H1 (cell line): Measurements from ENCODE around the gene PRKN. TPM values are rescaled to one million over a fixed set of nuclear protein-coding genes. Genes with fewer than 3 reads are reported as not detected.
"Not testable (repeated sequence)": the region's sequence is repeated elsewhere in the genome, so short reads cannot be mapped to it uniquely, and the experiment has no call there.

Source experiments
- CTCF ChIA-PET: fragments of 300-600 bp; sonication (Branson Sonifier 250); formaldehyde crosslinking; loops from one replicate; lab custom pipeline; 2021; ENCODE audit not compliant: partially characterized antibody; lab: Charles Lee
- POLR2A ChIA-PET: fragments of 300-600 bp; sonication (Branson Sonifier 250); formaldehyde crosslinking; loops from one replicate; lab custom pipeline; 2021; ENCODE audit warnings: inconsistent platforms; ENCODE audit not compliant: partially characterized antibody; lab: Charles Lee
- DNase-seq, 2 experiments: peaks; one replicate each; pipeline versions ENCODE4 v3.0.0 to v3.0.0-alpha.2; 2010 to 2022; ENCODE audit warnings: low spot score in 2 of 2, low read depth in 1 of 2, mixed read lengths in 1 of 2
- FAIRE-seq: peaks from 2 replicates; lab custom pipeline; 2011; peaks lifted over from hg19 to GRCh38; lab: Jason Lieb, UNC
- H2AFZ ChIP-seq: 2 replicates; pipeline ENCODE4 v1.8.1; 2012; ENCODE audit warnings: low read length, inconsistent platforms
- H2AK5ac ChIP-seq: 2 replicates; pipeline ENCODE4 v1.6.1; 2013; ENCODE audit warnings: low read depth, low read length
- H2BK120ac ChIP-seq: replicated peaks from 2 replicates; pipeline ENCODE3; 2013; ENCODE audit warnings: low read depth, low read length, inconsistent platforms
- H2BK12ac ChIP-seq: 2 replicates; pipeline ENCODE4 v1.6.1; 2013; ENCODE audit warnings: low read depth, low read length
- H2BK15ac ChIP-seq: 2 replicates; pipeline ENCODE4 v1.6.1; 2013; ENCODE audit warnings: low read length
- H2BK20ac ChIP-seq: 2 replicates; pipeline ENCODE4 v1.6.1; 2013; ENCODE audit warnings: low read length
- H2BK5ac ChIP-seq: 2 replicates; pipeline ENCODE4 v1.6.1; 2013; ENCODE audit warnings: low read depth, low read length
- H3K14ac ChIP-seq: 2 replicates; pipeline ENCODE4 v1.6.1; 2013; ENCODE audit warnings: inconsistent platforms; ENCODE audit not compliant: insufficient read length
- H3K18ac ChIP-seq: 2 replicates; pipeline ENCODE4 v1.6.1; 2013; ENCODE audit warnings: low read length; ENCODE audit errors: extremely low read depth
- H3K23ac ChIP-seq: 2 replicates; pipeline ENCODE4 v1.6.1; 2013; ENCODE audit warnings: inconsistent platforms; ENCODE audit not compliant: insufficient read length
- H3K23me2 ChIP-seq: 2 replicates; pipeline ENCODE4 v1.6.1; 2013; ENCODE audit warnings: low read depth, low read length
- H3K27ac ChIP-seq: 2 replicates; pipeline ENCODE4 v1.6.1; 2011; ENCODE audit warnings: low read depth, low read length, inconsistent platforms
- H3K27me3 ChIP-seq, 4 experiments: replicated peaks in 1 of 4; 1 replicate in 1 of 4; 2 replicates in 3 of 4; pipeline versions ENCODE4 v1.6.1 to v1.8.1; 2011 to 2013; ENCODE audit warnings: low read length in 3 of 4, mild to moderate bottlenecking in 3 of 4, inconsistent platforms in 2 of 4, mixed read lengths in 2 of 4, moderate library complexity in 1 of 4; ENCODE audit not compliant: control insufficient read depth in 3 of 4, insufficient read depth in 3 of 4; ENCODE audit errors: extremely low read depth in 1 of 4
- H3K36me3 ChIP-seq, 4 experiments: 2 replicates each; pipeline versions ENCODE4 v1.6.1 to v1.8.1; 2011 to 2013; ENCODE audit warnings: mild to moderate bottlenecking in 4 of 4, low read length in 3 of 4, moderate library complexity in 2 of 4, control low read depth in 1 of 4, inconsistent platforms in 1 of 4; ENCODE audit not compliant: insufficient read depth in 4 of 4, control insufficient read depth in 2 of 4
- H3K4ac ChIP-seq: replicated peaks from 2 replicates; pipeline ENCODE3; 2013; ENCODE audit warnings: low read length, low read depth, mixed read lengths, inconsistent platforms; ENCODE audit not compliant: insufficient read length
- H3K4me1 ChIP-seq, 4 experiments: replicated peaks in 1 of 4; 1 replicate in 1 of 4; 2 replicates in 3 of 4; pipeline versions ENCODE4 v1.6.1 to v1.8.1; 2011 to 2013; ENCODE audit warnings: low read length in 3 of 4, inconsistent platforms in 2 of 4, mixed read lengths in 1 of 4; ENCODE audit not compliant: insufficient read depth in 4 of 4, control insufficient read depth in 3 of 4
- H3K4me2 ChIP-seq, 2 experiments: 2 replicates each; pipeline versions ENCODE4 v1.6.1 to v1.8.1; 2011 to 2013; ENCODE audit warnings: low read depth in 2 of 2, low read length in 2 of 2, control low read depth in 1 of 2, inconsistent platforms in 1 of 2, mild to moderate bottlenecking in 1 of 2; ENCODE audit not compliant: insufficient read depth in 1 of 2
- H3K4me3 ChIP-seq, 4 experiments: fragments of 200-600, 300-600 bp in 1 of 4; sonication (generic), shearing (Covaris generic), sonication (Bioruptor Twin) in 1 of 4; 2 replicates each; pipeline versions ENCODE4 v1.5.1 to v1.8.1; 2011 to 2016; ENCODE audit warnings: low read length in 4 of 4, low read depth in 3 of 4, control low read depth in 2 of 4, inconsistent platforms in 2 of 4, mild to moderate bottlenecking in 2 of 4, mixed read lengths in 1 of 4, moderate library complexity in 1 of 4; ENCODE audit not compliant: insufficient read depth in 2 of 4; ENCODE audit errors: extremely low read depth in 1 of 4
- H3K56ac ChIP-seq: replicated peaks from 2 replicates; pipeline ENCODE3; 2013; ENCODE audit warnings: low read depth, mild to moderate bottlenecking, mixed read lengths, low read length, inconsistent platforms; ENCODE audit not compliant: insufficient read length
- H3K79me1 ChIP-seq: 2 replicates; pipeline ENCODE4 v1.6.1; 2013; ENCODE audit warnings: low read depth, low read length, control low read depth
- H3K79me2 ChIP-seq, 2 experiments: 2 replicates each; pipeline versions ENCODE4 v1.6.1 to v1.8.1; 2012 to 2013; ENCODE audit warnings: low read length in 2 of 2, mild to moderate bottlenecking in 2 of 2, inconsistent platforms in 1 of 2; ENCODE audit not compliant: insufficient read depth in 2 of 2, control insufficient read depth in 1 of 2
- H3K9ac ChIP-seq, 4 experiments: replicated peaks in 1 of 4; 1 replicate in 1 of 4; 2 replicates in 3 of 4; pipeline versions ENCODE4 v1.6.1 to v1.8.1; 2011 to 2013; ENCODE audit warnings: low read depth in 3 of 4, low read length in 3 of 4, control low read depth in 2 of 4, mild to moderate bottlenecking in 2 of 4, moderate library complexity in 2 of 4, inconsistent platforms in 1 of 4; ENCODE audit errors: extremely low read depth in 1 of 4
- H3K9me3 ChIP-seq, 2 experiments: 2 replicates each; pipeline versions ENCODE4 v1.6.1 to v1.8.1; 2012 to 2013; ENCODE audit warnings: mild to moderate bottlenecking in 2 of 2, moderate library complexity in 2 of 2, control low read depth in 1 of 2, inconsistent platforms in 1 of 2, low read depth in 1 of 2, low read length in 1 of 2, mixed read lengths in 1 of 2; ENCODE audit not compliant: insufficient read depth in 2 of 2
- H4K20me1 ChIP-seq, 2 experiments: replicated peaks in 1 of 2; 2 replicates each; pipeline versions ENCODE3 to v1.8.1; 2011 to 2013; ENCODE audit warnings: inconsistent platforms in 2 of 2, low read length in 2 of 2, mild to moderate bottlenecking in 1 of 2; ENCODE audit not compliant: insufficient read depth in 2 of 2, control insufficient read depth in 1 of 2
- H4K5ac ChIP-seq: 2 replicates; pipeline ENCODE4 v1.6.1; 2013; ENCODE audit warnings: low read length, low read depth, mixed read lengths, inconsistent platforms; ENCODE audit not compliant: insufficient read length
- H4K8ac ChIP-seq: 2 replicates; pipeline ENCODE4 v1.8.0; 2013; ENCODE audit warnings: mild to moderate bottlenecking, moderate library complexity, low read length, inconsistent platforms; ENCODE audit not compliant: insufficient read depth; ENCODE audit errors: extremely low read depth
- H4K91ac ChIP-seq: replicated peaks from 2 replicates; pipeline ENCODE3; 2013; ENCODE audit warnings: low read length, mixed read lengths, inconsistent platforms; ENCODE audit not compliant: insufficient read length
- WGBS, 2 experiments: shearing (Covaris generic) in 1 of 2; methylation state at CpG; one replicate each; pipeline versions ENCODE4 v1.1.6 to v1.1.7; 2013 to 2015; ENCODE audit warnings: low lambda C conversion rate in 2 of 2, mixed read lengths in 2 of 2, inconsistent platforms in 1 of 2, low coverage in 1 of 2, missing lambda C conversion rate in 1 of 2; ENCODE audit not compliant: insufficient replicate concordance in 2 of 2, insufficient coverage in 1 of 2, insufficient read length in 1 of 2; ENCODE audit errors: extremely low coverage in 1 of 2, missing lambda C conversion rate in 1 of 2; 5-methylcytosine and 5-hydroxymethylcytosine counted together
- polyA plus RNA-seq, 7 experiments: library from polyadenylated mRNA; depleted of rRNA in 3 of 7; stranded (reverse) in 5 of 7; unstranded in 2 of 7; fragments of >200 nt in 5 of 7; fragments of 200-250 nt in 2 of 7; gene quantifications; 1 replicate in 5 of 7; 2 replicates in 1 of 7; 4 replicates in 1 of 7; pipeline versions ENCODE4 v1.2.1 to v1.2.3, GENCODE V29; 2011 to 2013; ENCODE audit warnings: missing spikeins in 2 of 7, mixed read lengths in 2 of 7
- total RNA-seq: library from RNA; stranded (reverse); fragmentation: NEBNext Ultra II Directional; extraction: Animal tissue kit (Norgen Biotek cat#: 25700); gene quantifications from 2 replicates; pipeline ENCODE4 v1.2.1, GENCODE V29; 2021

The PRKN gene
- total and polyA plus RNA-seq, 2 of the 8 experiments (the other 6 are each of a cell fraction or from before 2014, with no cell fraction given), result 0.13 to 0.29 TPM

DNA sequence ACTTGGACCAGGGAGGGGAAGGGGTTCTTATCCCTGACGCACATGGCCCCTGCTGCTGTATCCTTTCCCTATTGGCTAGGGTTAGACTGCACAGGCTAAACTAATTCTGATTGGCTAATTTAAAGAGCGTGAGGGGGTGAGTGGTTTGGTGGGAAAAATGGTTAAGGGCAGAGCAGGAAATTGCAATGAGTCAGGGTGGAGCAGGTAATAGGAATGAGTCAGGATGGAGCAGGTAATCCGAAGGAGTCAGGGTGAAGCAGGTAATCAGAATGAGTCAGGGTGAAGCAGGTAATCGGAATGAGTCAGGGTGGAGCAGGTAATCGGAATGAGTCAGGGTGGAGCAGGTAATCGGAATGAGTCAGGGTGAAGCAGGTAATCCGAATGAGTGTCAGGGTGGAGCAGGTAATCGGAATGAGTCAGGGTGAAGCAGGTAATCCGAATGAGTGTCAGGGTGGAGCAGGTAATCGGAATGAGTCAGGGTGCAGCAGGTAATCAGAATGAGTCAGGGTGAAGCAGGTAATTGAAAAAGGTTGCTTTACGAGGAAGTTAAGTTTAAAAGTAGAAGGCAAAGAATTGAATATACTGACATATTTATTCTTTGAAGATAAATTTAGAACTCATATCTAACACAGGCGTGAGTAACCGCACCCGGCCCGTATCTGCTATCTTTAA lies 1412.2 kb downstream of the PRKN start:
- H3K36me3 ChIP-seq, H3K79me1 ChIP-seq, H3K27me3 ChIP-seq, H3K4me3 ChIP-seq, H3K4me1 ChIP-seq, H2BK15ac ChIP-seq, H4K5ac ChIP-seq, H3K4ac ChIP-seq, H2AFZ ChIP-seq, CTCF ChIA-PET, H3K14ac ChIP-seq, H2AK5ac ChIP-seq, H3K4me2 ChIP-seq, H3K79me2 ChIP-seq, H3K27ac ChIP-seq, H2BK20ac ChIP-seq, H3K18ac ChIP-seq, H4K91ac ChIP-seq, H2BK120ac ChIP-seq, H4K20me1 ChIP-seq, FAIRE-seq, H3K56ac ChIP-seq, H4K8ac ChIP-seq, H3K23ac ChIP-seq, H2BK12ac ChIP-seq, DNase-seq, H3K9ac ChIP-seq, H2BK5ac ChIP-seq, H3K23me2 ChIP-seq, POLR2A ChIA-PET: not testable (repeated sequence)
- peaks cover 3 to 10% of the 10 kb centered on the region in 2 experiments; a peak in 2 of 4 replicates for H3K9me3 ChIP-seq
- WGBS, 2 experiments, result 89 to 100% methylated on average over 1 to 15 of the region's 15 CpGs
